HepG2 (cell line): ENCODE data around the gene NOSIP. TPM values are rescaled to one million over a fixed set of nuclear protein-coding genes. Genes with fewer than 3 reads are reported as not detected.

Source experiments
- CBFB ChIP-seq: sonication (generic); formaldehyde crosslinking; IDR thresholded peaks from 2 replicates; pipeline ENCODE4 v1.4.0; 2020; ENCODE audit warnings: missing genetic modification reagents
- HCFC1 ChIP-seq: fragments of 150-350 bp; IDR thresholded peaks from 2 replicates; pipeline ENCODE4 v1.6.1; 2014; ENCODE audit warnings: low read depth, low read length
- KMT2B ChIP-seq: IDR thresholded peaks from 2 replicates; pipeline ENCODE4 v1.6.1; 2016; ENCODE audit warnings: missing genetic modification reagents, missing compliant biosample characterization
- MIER2 ChIP-seq: IDR thresholded peaks from 2 replicates; pipeline ENCODE4 v1.6.1; 2016; ENCODE audit warnings: missing biosample characterization, missing genetic modification reagents
- PCBP2 ChIP-seq: fragments of 200-400 bp; formaldehyde crosslinking; optimal IDR thresholded peaks from 2 replicates; pipeline ENCODE3; 2018; ENCODE audit warnings: low read length, low read depth; ENCODE audit not compliant: poor library complexity, severe bottlenecking
- PHB2 ChIP-seq: fragments of 450-650 bp; IDR thresholded peaks from 2 replicates; pipeline ENCODE4 v1.6.1; 2018; ENCODE audit not compliant: partially characterized antibody
- SALL1 ChIP-seq: sonication (generic); formaldehyde crosslinking; IDR thresholded peaks from 2 replicates; pipeline ENCODE4 v1.8.0; 2022; ENCODE audit warnings: mild to moderate bottlenecking, missing genetic modification reagents
- SETDB1 ChIP-seq: sonication (generic); formaldehyde crosslinking; IDR thresholded peaks from 2 replicates; pipeline ENCODE4 v1.5.1; 2020; ENCODE audit warnings: missing genetic modification reagents, mild to moderate bottlenecking, borderline replicate concordance
- SMARCC2 ChIP-seq: fragments of 450-650 bp; IDR thresholded peaks from 2 replicates; pipeline ENCODE4 v1.6.1; 2017; ENCODE audit warnings: antibody characterized with exemption, mild to moderate bottlenecking
- TGIF2 ChIP-seq: IDR thresholded peaks from 2 replicates; pipeline ENCODE4 v1.6.1; 2016; ENCODE audit warnings: control low read depth, missing compliant biosample characterization
- TMF1 ChIP-seq: sonication (generic); formaldehyde crosslinking; IDR thresholded peaks from 2 replicates; pipeline ENCODE4 v1.8.1; 2022; ENCODE audit warnings: low read depth, missing genetic modification reagents
- WIZ ChIP-seq: sonication (generic); formaldehyde crosslinking; IDR thresholded peaks from 2 replicates; pipeline ENCODE4 v1.5.1; 2020; ENCODE audit warnings: mild to moderate bottlenecking, missing genetic modification reagents
- ZFP82 ChIP-seq: sonication (generic); formaldehyde crosslinking; IDR thresholded peaks from 2 replicates; pipeline ENCODE4 v1.5.1; 2020; ENCODE audit warnings: mild to moderate bottlenecking, missing genetic modification reagents, borderline replicate concordance
- ZNF329 ChIP-seq: sonication (generic); formaldehyde crosslinking; IDR thresholded peaks from 2 replicates; pipeline ENCODE4 v1.9.0; 2021; ENCODE audit warnings: low read depth, mild to moderate bottlenecking, missing genetic modification reagents
- ZNF446 ChIP-seq: sonication (generic); formaldehyde crosslinking; IDR thresholded peaks from 2 replicates; pipeline ENCODE4 v1.5.0; 2020; ENCODE audit warnings: mild to moderate bottlenecking, missing genetic modification reagents
- ZNF746 ChIP-seq: sonication (generic); formaldehyde crosslinking; IDR thresholded peaks from 2 replicates; pipeline ENCODE4 v1.8.0; 2022; ENCODE audit warnings: mild to moderate bottlenecking, missing genetic modification reagents
- ZNF788 ChIP-seq: sonication (generic); formaldehyde crosslinking; IDR thresholded peaks from 2 replicates; pipeline ENCODE4 v1.5.0; 2020; ENCODE audit warnings: mild to moderate bottlenecking, missing genetic modification reagents, borderline replicate concordance
- polyA plus RNA-seq, 8 experiments: library from polyadenylated mRNA; depleted of rRNA in 3 of 8; stranded (reverse) in 7 of 8; unstranded in 1 of 8; fragments of >200 nt; fragmentation: Illumina TruSeq in 4 of 8; extraction: Trizol in 4 of 8; gene quantifications; 2 replicates each; pipeline versions ENCODE4 v1.2.1 to v1.2.3, GENCODE V29; 2011 to 2016; ENCODE audit warnings: low read depth in 4 of 8, missing spikeins in 1 of 8, mixed read lengths in 1 of 8; ENCODE audit not compliant: insufficient read depth in 1 of 8
- total RNA-seq, 5 experiments: library from RNA; depleted of rRNA; stranded (reverse); fragments of >200 nt; fragmentation: Illumina TruSeq; extraction: Trizol; gene quantifications; 2 replicates each; pipeline ENCODE4 v1.2.3, GENCODE V29; 2016; ENCODE audit warnings: low read depth in 1 of 5
- TF ChIP-seq, protein P1 (sequence below): IDR thresholded peaks from 2 replicates; pipeline ENCODE4 v1.6.1; 2016; ENCODE audit warnings: missing genetic modification reagents, missing compliant biosample characterization
- TF ChIP-seq, protein P2 (sequence below): sonication (generic); formaldehyde crosslinking; IDR thresholded peaks from 2 replicates; pipeline ENCODE4 v1.4.0; 2020; ENCODE audit warnings: missing genetic modification reagents, borderline replicate concordance
- TF ChIP-seq, protein P3 (sequence below): sonication (generic); formaldehyde crosslinking; IDR thresholded peaks from 2 replicates; pipeline ENCODE4 v1.5.1; 2020; ENCODE audit warnings: mild to moderate bottlenecking, missing genetic modification reagents, borderline replicate concordance
- TF ChIP-seq, protein P4 (sequence below): IDR thresholded peaks from 2 replicates; pipeline ENCODE4 v1.6.1; 2016; ENCODE audit warnings: control low read depth
- TF ChIP-seq, protein P5 (sequence below): sonication (generic); formaldehyde crosslinking; IDR thresholded peaks from 2 replicates; pipeline ENCODE4 v1.4.0; 2020; ENCODE audit warnings: mild to moderate bottlenecking, missing genetic modification reagents, borderline replicate concordance

The NOSIP gene
- total and polyA plus RNA-seq, 2 of the 13 experiments (the other 11 are each of a cell fraction or from before 2014, with no cell fraction given), result 54.3 to 78.0 TPM

DNA sequence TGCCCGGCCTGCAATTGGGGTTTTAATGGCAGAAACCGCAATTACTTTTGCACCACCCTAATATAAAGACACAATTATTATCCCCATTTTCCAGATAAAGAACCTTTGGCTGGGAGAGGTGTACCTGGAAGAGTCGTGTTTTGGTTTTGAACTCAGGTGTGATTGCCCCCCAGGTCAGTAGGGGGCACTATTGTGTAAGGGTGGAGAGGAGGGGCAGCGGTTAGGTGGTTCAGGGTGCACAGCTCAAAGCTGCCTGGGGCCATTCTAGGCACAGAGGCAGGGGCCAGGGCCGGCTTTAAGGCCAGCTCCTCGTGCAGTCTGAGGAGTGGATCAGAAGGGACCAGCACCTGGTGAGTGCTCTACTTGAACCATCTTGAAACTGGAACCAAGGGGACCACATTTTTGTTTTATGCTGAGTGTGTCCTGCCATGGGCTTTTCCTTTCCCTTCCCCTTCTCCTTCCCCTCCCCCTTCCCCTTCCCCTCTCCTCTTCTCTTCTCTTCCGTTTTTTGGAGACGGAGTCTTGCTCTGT, 73.7 kb downstream of the NOSIP start (continued):
- TF ChIP-seq, protein P1, sequence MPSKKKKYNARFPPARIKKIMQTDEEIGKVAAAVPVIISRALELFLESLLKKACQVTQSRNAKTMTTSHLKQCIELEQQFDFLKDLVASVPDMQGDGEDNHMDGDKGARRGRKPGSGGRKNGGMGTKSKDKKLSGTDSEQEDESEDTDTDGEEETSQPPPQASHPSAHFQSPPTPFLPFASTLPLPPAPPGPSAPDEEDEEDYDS (CRISPR knock-in tag), result no peak
- TF ChIP-seq, protein P2, sequence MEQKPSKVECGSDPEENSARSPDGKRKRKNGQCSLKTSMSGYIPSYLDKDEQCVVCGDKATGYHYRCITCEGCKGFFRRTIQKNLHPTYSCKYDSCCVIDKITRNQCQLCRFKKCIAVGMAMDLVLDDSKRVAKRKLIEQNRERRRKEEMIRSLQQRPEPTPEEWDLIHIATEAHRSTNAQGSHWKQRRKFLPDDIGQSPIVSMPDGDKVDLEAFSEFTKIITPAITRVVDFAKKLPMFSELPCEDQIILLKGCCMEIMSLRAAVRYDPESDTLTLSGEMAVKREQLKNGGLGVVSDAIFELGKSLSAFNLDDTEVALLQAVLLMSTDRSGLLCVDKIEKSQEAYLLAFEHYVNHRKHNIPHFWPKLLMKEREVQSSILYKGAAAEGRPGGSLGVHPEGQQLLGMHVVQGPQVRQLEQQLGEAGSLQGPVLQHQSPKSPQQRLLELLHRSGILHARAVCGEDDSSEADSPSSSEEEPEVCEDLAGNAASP (CRISPR knock-in tag), result no peak
- TF ChIP-seq CBFB (CRISPR knock-in tag), result 0 out of 2 replicates have a peak, but pooled peaks have one; percentile 59
- TF ChIP-seq ZNF446 (CRISPR knock-in tag), result no peak
- no peak for TF ChIP-seq ZNF746
- no peak for TF ChIP-seq KMT2B (CRISPR knock-in tag)
- TF ChIP-seq MIER2 (CRISPR knock-in tag), result no peak
- TF ChIP-seq ZNF788 (CRISPR knock-in tag), result no peak
- TF ChIP-seq, protein P3, sequence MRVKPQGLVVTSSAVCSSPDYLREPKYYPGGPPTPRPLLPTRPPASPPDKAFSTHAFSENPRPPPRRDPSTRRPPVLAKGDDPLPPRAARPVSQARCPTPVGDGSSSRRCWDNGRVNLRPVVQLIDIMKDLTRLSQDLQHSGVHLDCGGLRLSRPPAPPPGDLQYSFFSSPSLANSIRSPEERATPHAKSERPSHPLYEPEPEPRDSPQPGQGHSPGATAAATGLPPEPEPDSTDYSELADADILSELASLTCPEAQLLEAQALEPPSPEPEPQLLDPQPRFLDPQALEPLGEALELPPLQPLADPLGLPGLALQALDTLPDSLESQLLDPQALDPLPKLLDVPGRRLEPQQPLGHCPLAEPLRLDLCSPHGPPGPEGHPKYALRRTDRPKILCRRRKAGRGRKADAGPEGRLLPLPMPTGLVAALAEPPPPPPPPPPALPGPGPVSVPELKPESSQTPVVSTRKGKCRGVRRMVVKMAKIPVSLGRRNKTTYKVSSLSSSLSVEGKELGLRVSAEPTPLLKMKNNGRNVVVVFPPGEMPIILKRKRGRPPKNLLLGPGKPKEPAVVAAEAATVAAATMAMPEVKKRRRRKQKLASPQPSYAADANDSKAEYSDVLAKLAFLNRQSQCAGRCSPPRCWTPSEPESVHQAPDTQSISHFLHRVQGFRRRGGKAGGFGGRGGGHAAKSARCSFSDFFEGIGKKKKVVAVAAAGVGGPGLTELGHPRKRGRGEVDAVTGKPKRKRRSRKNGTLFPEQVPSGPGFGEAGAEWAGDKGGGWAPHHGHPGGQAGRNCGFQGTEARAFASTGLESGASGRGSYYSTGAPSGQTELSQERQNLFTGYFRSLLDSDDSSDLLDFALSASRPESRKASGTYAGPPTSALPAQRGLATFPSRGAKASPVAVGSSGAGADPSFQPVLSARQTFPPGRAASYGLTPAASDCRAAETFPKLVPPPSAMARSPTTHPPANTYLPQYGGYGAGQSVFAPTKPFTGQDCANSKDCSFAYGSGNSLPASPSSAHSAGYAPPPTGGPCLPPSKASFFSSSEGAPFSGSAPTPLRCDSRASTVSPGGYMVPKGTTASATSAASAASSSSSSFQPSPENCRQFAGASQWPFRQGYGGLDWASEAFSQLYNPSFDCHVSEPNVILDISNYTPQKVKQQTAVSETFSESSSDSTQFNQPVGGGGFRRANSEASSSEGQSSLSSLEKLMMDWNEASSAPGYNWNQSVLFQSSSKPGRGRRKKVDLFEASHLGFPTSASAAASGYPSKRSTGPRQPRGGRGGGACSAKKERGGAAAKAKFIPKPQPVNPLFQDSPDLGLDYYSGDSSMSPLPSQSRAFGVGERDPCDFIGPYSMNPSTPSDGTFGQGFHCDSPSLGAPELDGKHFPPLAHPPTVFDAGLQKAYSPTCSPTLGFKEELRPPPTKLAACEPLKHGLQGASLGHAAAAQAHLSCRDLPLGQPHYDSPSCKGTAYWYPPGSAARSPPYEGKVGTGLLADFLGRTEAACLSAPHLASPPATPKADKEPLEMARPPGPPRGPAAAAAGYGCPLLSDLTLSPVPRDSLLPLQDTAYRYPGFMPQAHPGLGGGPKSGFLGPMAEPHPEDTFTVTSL, result no peak
- TF ChIP-seq, protein P4, sequence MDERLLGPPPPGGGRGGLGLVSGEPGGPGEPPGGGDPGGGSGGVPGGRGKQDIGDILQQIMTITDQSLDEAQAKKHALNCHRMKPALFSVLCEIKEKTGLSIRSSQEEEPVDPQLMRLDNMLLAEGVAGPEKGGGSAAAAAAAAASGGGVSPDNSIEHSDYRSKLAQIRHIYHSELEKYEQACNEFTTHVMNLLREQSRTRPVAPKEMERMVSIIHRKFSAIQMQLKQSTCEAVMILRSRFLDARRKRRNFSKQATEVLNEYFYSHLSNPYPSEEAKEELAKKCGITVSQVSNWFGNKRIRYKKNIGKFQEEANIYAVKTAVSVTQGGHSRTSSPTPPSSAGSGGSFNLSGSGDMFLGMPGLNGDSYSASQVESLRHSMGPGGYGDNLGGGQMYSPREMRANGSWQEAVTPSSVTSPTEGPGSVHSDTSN (CRISPR knock-in tag), result no peak
- TF ChIP-seq PHB2, result no peak
- TF ChIP-seq TGIF2, result no peak
- TF ChIP-seq, protein P5, sequence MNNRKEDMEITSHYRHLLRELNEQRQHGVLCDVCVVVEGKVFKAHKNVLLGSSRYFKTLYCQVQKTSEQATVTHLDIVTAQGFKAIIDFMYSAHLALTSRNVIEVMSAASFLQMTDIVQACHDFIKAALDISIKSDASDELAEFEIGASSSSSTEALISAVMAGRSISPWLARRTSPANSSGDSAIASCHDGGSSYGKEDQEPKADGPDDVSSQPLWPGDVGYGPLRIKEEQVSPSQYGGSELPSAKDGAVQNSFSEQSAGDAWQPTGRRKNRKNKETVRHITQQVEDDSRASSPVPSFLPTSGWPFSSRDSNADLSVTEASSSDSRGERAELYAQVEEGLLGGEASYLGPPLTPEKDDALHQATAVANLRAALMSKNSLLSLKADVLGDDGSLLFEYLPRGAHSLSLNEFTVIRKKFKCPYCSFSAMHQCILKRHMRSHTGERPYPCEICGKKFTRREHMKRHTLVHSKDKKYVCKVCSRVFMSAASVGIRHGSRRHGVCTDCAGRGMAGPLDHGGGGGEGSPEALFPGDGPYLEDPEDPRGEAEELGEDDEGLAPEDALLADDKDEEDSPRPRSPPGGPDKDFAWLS (CRISPR knock-in tag), result no peak
- TF ChIP-seq SMARCC2, result no peak
- TF ChIP-seq TMF1 (CRISPR knock-in tag), result no peak
- TF ChIP-seq WIZ (CRISPR knock-in tag), result no peak
- peak; percentile 90 for TF ChIP-seq PCBP2
- no peak for TF ChIP-seq ZFP82 (CRISPR knock-in tag)
- TF ChIP-seq SALL1 (CRISPR knock-in tag), result peak; percentile 32; the same call in 1 of the 2 replicates
- TF ChIP-seq ZNF329 (CRISPR knock-in tag), result no peak
- no peak for TF ChIP-seq SETDB1
- no peak for TF ChIP-seq HCFC1
